A549 (cell line): ENCODE data around the gene GGN.

ENCODE experiments used
- CHD2 ChIP-seq: fragments of 150-350 bp; IDR thresholded peaks from 2 replicates; pipeline ENCODE4 v1.6.1; 2014; ENCODE audit warnings: low read length; ENCODE audit not compliant: partially characterized antibody
- CTCF ChIP-seq: fragments of >200 bp; sonication (Bioruptor Twin); formaldehyde crosslinking; IDR thresholded peaks from 3 replicates; pipeline ENCODE4 v1.5.1; 2016
- EP300 ChIP-seq, 2 experiments: fragments of >200 bp; sonication (Bioruptor Twin); formaldehyde crosslinking; IDR thresholded peaks; 2 replicates in 1 of 2; 3 replicates in 1 of 2; pipeline ENCODE4 v1.6.1; 2016 to 2017
- HOXA7 ChIP-seq: fragments of 250-450 bp; sonication (Bioruptor Pico); IDR thresholded peaks from 2 replicates; pipeline ENCODE4 v1.5.0; 2020; ENCODE audit warnings: mild to moderate bottlenecking, moderate library complexity
- KDM1A ChIP-seq: fragments of 200-600 bp; sonication (generic); IDR thresholded peaks from 2 replicates; pipeline ENCODE4 v1.6.1; 2016; ENCODE audit warnings: low read depth, mild to moderate bottlenecking
- MAZ ChIP-seq: fragments of 150-350 bp; IDR thresholded peaks from 2 replicates; pipeline ENCODE4 v1.6.1; 2014; ENCODE audit warnings: antibody characterized with exemption, low read depth, low read length, borderline replicate concordance
- PHF8 ChIP-seq: fragments of 200-600 bp; sonication (generic); IDR thresholded peaks from 2 replicates; pipeline ENCODE4 v1.6.1; 2016; ENCODE audit warnings: low read depth, mild to moderate bottlenecking, antibody characterized with exemption, moderate library complexity, borderline replicate concordance
- POLR2A ChIP-seq: IDR thresholded peaks from 2 replicates; pipeline ENCODE4 v1.6.1; 2012; ENCODE audit warnings: mild to moderate bottlenecking, low read length
- RAD21 ChIP-seq, 2 experiments: fragments of >200 bp in 1 of 2; sonication (Bioruptor Twin) in 1 of 2; formaldehyde crosslinking in 1 of 2; IDR thresholded peaks in 1 of 2; conservative IDR thresholded peaks in 1 of 2; 2 replicates in 1 of 2; 3 replicates in 1 of 2; pipeline ENCODE4 v1.6.1; 2012 to 2018; ENCODE audit warnings: inconsistent platforms in 1 of 2
- RCOR1 ChIP-seq: fragments of 150-350 bp; IDR thresholded peaks from 2 replicates; pipeline ENCODE4 v1.6.1; 2014; ENCODE audit warnings: antibody characterized with exemption, low read length, low read depth
- SREBF2 ChIP-seq: fragments of 450-650 bp; IDR thresholded peaks from 2 replicates; pipeline ENCODE4 v1.6.1; 2014; ENCODE audit warnings: mild to moderate bottlenecking, moderate library complexity
- ZFP36 ChIP-seq: fragments of 450-650 bp; IDR thresholded peaks from 2 replicates; pipeline ENCODE4 v1.6.1; 2014; ENCODE audit warnings: borderline replicate concordance; ENCODE audit not compliant: partially characterized antibody
- TF ChIP-seq, protein P1 (sequence below): fragments of 200-600 bp; sonication (generic); IDR thresholded peaks from 2 replicates; pipeline ENCODE4 v1.6.1; 2016; ENCODE audit warnings: antibody characterized with exemption, mild to moderate bottlenecking, moderate library complexity
- TF ChIP-seq, protein P2 (sequence below): IDR thresholded peaks from 2 replicates; pipeline ENCODE4 v1.6.1; 2012

DNA sequence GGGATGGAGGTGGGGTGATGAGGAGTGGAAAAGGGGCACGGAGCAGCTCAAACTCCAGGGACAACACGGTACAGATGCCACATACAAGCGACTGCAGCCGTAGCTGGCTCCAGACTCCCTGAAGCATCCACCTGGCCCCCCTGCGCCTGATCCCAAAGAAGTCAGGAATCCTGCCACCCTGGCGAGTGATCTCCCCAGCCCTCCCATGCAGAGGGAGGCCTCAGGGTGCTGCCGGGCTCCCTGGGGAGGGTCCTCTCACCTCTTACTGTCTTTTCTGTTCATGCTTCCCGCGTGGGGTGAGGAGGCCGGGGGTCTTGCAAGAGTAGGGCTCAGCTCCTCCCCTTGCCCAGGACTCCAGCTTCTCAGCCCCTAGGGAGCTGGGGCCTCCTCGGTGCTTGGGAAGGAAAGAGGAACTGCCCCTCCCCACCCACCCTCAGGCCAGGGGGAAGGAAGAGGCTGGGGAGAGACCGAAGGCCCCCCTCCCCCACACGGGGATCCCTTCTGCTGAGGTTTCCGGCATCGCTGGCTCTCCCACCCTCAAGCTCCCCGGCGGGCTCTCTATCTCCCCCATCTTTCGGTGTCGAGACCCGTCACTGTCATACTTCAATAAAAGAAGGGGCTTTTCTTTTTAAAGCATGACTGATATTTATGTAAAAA lies 38.1 kb upstream of the GGN start, which contains the start of gene RASGRP4:
- TF ChIP-seq, protein P1, sequence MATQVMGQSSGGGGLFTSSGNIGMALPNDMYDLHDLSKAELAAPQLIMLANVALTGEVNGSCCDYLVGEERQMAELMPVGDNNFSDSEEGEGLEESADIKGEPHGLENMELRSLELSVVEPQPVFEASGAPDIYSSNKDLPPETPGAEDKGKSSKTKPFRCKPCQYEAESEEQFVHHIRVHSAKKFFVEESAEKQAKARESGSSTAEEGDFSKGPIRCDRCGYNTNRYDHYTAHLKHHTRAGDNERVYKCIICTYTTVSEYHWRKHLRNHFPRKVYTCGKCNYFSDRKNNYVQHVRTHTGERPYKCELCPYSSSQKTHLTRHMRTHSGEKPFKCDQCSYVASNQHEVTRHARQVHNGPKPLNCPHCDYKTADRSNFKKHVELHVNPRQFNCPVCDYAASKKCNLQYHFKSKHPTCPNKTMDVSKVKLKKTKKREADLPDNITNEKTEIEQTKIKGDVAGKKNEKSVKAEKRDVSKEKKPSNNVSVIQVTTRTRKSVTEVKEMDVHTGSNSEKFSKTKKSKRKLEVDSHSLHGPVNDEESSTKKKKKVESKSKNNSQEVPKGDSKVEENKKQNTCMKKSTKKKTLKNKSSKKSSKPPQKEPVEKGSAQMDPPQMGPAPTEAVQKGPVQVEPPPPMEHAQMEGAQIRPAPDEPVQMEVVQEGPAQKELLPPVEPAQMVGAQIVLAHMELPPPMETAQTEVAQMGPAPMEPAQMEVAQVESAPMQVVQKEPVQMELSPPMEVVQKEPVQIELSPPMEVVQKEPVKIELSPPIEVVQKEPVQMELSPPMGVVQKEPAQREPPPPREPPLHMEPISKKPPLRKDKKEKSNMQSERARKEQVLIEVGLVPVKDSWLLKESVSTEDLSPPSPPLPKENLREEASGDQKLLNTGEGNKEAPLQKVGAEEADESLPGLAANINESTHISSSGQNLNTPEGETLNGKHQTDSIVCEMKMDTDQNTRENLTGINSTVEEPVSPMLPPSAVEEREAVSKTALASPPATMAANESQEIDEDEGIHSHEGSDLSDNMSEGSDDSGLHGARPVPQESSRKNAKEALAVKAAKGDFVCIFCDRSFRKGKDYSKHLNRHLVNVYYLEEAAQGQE, result no peak
- no peak for TF ChIP-seq SREBF2
- TF ChIP-seq KDM1A, result no peak
- TF ChIP-seq CTCF, result no peak
- TF ChIP-seq ZFP36, result no peak
- no peak for TF ChIP-seq MAZ
- no peak for TF ChIP-seq EP300 (IDR thresholded peaks at IDR 0.05)
- no peak for TF ChIP-seq HOXA7 (CRISPR knock-in tag)
- TF ChIP-seq, protein P2, sequence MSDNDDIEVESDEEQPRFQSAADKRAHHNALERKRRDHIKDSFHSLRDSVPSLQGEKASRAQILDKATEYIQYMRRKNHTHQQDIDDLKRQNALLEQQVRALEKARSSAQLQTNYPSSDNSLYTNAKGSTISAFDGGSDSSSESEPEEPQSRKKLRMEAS, result no peak
- TF ChIP-seq CHD2, result no peak
- TF ChIP-seq POLR2A, result no peak
- no peak for TF ChIP-seq RCOR1
- TF ChIP-seq PHF8, result no peak
- no peak for TF ChIP-seq RAD21 (conservative IDR thresholded peaks at IDR 0.05 in 1 of 2, IDR thresholded peaks at IDR 0.05 in 1 of 2)
